PC-3 (cell line): ENCODE data around the gene CBX6. TPM values are rescaled to one million over a fixed set of nuclear protein-coding genes. Genes with fewer than 3 reads are reported as not detected.

Experiments
- ATAC-seq: fragments of 200-7000 bp; cut with Tn5 transposase; 2 replicates; pipeline ENCODE4 v1.9.1; 2020; ENCODE audit warnings: mild to moderate bottlenecking, moderate library complexity
- BruUV-seq: library from RNA; stranded (reverse); fragments of 400-500 nt; replicated peaks from 2 replicates; lab custom pipeline; 2021; lab: Mats Ljungman, UMichigan
- CTCF ChIA-PET: fragments of 300-600 bp; sonication (Branson Sonifier 250); formaldehyde crosslinking; loops from one replicate; lab custom pipeline; 2022; ENCODE audit warnings: antibody characterized with exemption; lab: Charles Lee
- POLR2A ChIA-PET: fragments of 300-600 bp; sonication (Branson Sonifier 250); formaldehyde crosslinking; loops from one replicate; lab custom pipeline; 2022; ENCODE audit warnings: antibody characterized with exemption; ENCODE audit not compliant: unreplicated experiment; lab: Charles Lee
- DNase-seq: peaks from one replicate; pipeline ENCODE4 v3.0.0-alpha.2; 2015
- H2AFZ ChIP-seq: fragments of 300-600 bp; sonication (generic); 2 replicates; pipeline ENCODE4 v1.6.0; 2016; ENCODE audit warnings: antibody characterized with exemption, low read length
- H3F3A ChIP-seq: fragments of 300-600 bp; sonication (generic); one replicate; pipeline ENCODE4 v1.6.0; 2017; ENCODE audit warnings: antibody characterized with exemption, low read length, control low read depth, mild to moderate bottlenecking; ENCODE audit not compliant: unreplicated experiment
- H3K27ac ChIP-seq: fragments of 300-600 bp; sonication (generic); 2 replicates; pipeline ENCODE4 v1.5.1; 2016; ENCODE audit warnings: mild to moderate bottlenecking, low read length
- H3K27me3 ChIP-seq: fragments of 300-600 bp; sonication (generic); 2 replicates; pipeline ENCODE4 v1.6.1; 2016; ENCODE audit warnings: low read length, mixed read lengths
- H3K36me3 ChIP-seq: fragments of 300-600 bp; sonication (generic); 2 replicates; pipeline ENCODE4 v1.6.1; 2016; ENCODE audit warnings: low read depth, mixed run types, low read length, mixed read lengths
- H3K4me1 ChIP-seq: fragments of 300-600 bp; sonication (generic); 2 replicates; pipeline ENCODE4 v1.5.1; 2016; ENCODE audit warnings: low read length; ENCODE audit not compliant: insufficient read depth
- H3K4me2 ChIP-seq: fragments of 300-600 bp; sonication (generic); 2 replicates; pipeline ENCODE4 v1.6.0; 2016; ENCODE audit warnings: low read length
- H3K4me3 ChIP-seq: fragments of 300-600 bp; sonication (generic); 2 replicates; pipeline ENCODE4 v1.5.1; 2016; ENCODE audit warnings: mild to moderate bottlenecking, low read length, mixed read lengths
- H3K79me2 ChIP-seq: fragments of 300-600 bp; sonication (generic); 2 replicates; pipeline ENCODE4 v1.6.1; 2017; ENCODE audit warnings: low read length, mixed read lengths
- H3K9ac ChIP-seq: fragments of 300-600 bp; sonication (generic); 2 replicates; pipeline ENCODE4 v1.6.0; 2016; ENCODE audit warnings: mild to moderate bottlenecking, low read length
- H3K9me2 ChIP-seq: fragments of 300-600 bp; sonication (generic); replicated peaks from 2 replicates; pipeline ENCODE4 v1.6.1; 2016; ENCODE audit warnings: mixed run types, low read length, mixed read lengths
- H3K9me3 ChIP-seq: fragments of 300-600 bp; sonication (generic); 2 replicates; pipeline ENCODE4 v1.6.1; 2016; ENCODE audit warnings: low read length, mixed read lengths
- H4K20me1 ChIP-seq: fragments of 300-600 bp; sonication (generic); 2 replicates; pipeline ENCODE4 v1.6.1; 2016; ENCODE audit warnings: low read length, mixed read lengths
- CTCF ChIP-seq: fragments of 300-600 bp; sonication (generic); conservative IDR thresholded peaks from 2 replicates; pipeline ENCODE4 v1.5.1; 2017; ENCODE audit warnings: antibody characterized with exemption, low read depth, mild to moderate bottlenecking, low read length
- EZH2 ChIP-seq: fragments of 300-600 bp; sonication (generic); IDR thresholded peaks from one replicate; pipeline ENCODE4 v1.6.1; 2017; ENCODE audit warnings: antibody characterized with exemption, mild to moderate bottlenecking, low read length; ENCODE audit not compliant: unreplicated experiment
- EZH2phosphoT487 ChIP-seq: fragments of 300-600 bp; sonication (generic); IDR thresholded peaks from 2 replicates; pipeline ENCODE4 v1.6.1; 2018; ENCODE audit warnings: mild to moderate bottlenecking, antibody characterized with exemption, low read length, borderline replicate concordance
- intact Hi-C: fragments of 100-400 bp; cut with micrococcal nuclease; formaldehyde crosslinking; loops from 2 replicates; pipeline ENCODE4 v1.9.0; 2023
- total RNA-seq: library from RNA; depleted of rRNA; stranded (reverse); fragments of >200 nt; gene quantifications from 2 replicates; pipeline ENCODE4 v1.2.3, GENCODE V29; 2014

Gene CBX6
- total RNA-seq, 1 experiment from 2014 or later: 37.5 TPM

- no TSS peak for BruUV-seq
- POLR2A ChIA-PET: no interaction called here
- TF ChIP-seq EZH2 (no peak), EZH2phosphoT487 (no peak), CTCF (no peak)
Observed at GRCh38 chr22:38830026-38830844, 41.8 kb downstream of the CBX6 start.

GRCh38 chr22:38829485-38829884, 42.5 kb downstream of the CBX6 start:
- CTCF ChIA-PET: no interaction called here
- H3K27ac ChIP-seq: no peak overlapping the region
- no peak overlapping the region for H2AFZ ChIP-seq
- POLR2A ChIA-PET: no interaction called here
- no peak for TF ChIP-seq EZH2
- H3K79me2 ChIP-seq: no peaks in the 10 kb centered on the region
- no peaks in the 10 kb centered on the region for H3K36me3 ChIP-seq
- ATAC-seq: no peak
- no peaks in the 10 kb centered on the region for H3K4me1 ChIP-seq
- no peak overlapping the region for H3K4me3 ChIP-seq
- intact Hi-C loops: no loop called here
- H3K9me3 ChIP-seq: no peaks in the 10 kb centered on the region
- no peaks in the 10 kb centered on the region for H3F3A ChIP-seq
- no peaks in the 10 kb centered on the region for H4K20me1 ChIP-seq
- no peak overlapping the region for H3K9ac ChIP-seq
- BruUV-seq: no TSS peak
- no peak for DNase-seq
- H3K4me2 ChIP-seq: no peak overlapping the region
- no peaks in the 10 kb centered on the region for H3K27me3 ChIP-seq
- no peaks in the 10 kb centered on the region for H3K9me2 ChIP-seq

More at GRCh38 chr22:38830026-38830844, 41.8 kb downstream of the CBX6 start:
- intact Hi-C loops: no loop called here
- ATAC-seq (no peak), DNase-seq (no peak)
- Histone ChIP-seq H3K36me3 (no peaks in the 10 kb centered on the region), H3K27ac (no peak overlapping the region), H2AFZ (no peak overlapping the region), H3K9me2 (no peaks in the 10 kb centered on the region), H3K27me3 (no peaks in the 10 kb centered on the region), H3K9me3 (no peaks in the 10 kb centered on the region), H4K20me1 (no peaks in the 10 kb centered on the region), H3F3A (no peaks in the 10 kb centered on the region), H3K79me2 (no peaks in the 10 kb centered on the region), H3K4me3 (no peak overlapping the region), H3K4me2 (no peak overlapping the region), H3K9ac (no peak overlapping the region), H3K4me1 (0 out of 2 replicates have a peak, but pooled peaks cover under 1% of the 10 kb centered on the region)
- CTCF ChIA-PET: no interaction called here

GRCh38 chr22:38828616-38829205, 43.3 kb downstream of the CBX6 start:
- TF ChIP-seq EZH2phosphoT487 (no peak), CTCF (no peak), EZH2 (no peak)
- no TSS peak for BruUV-seq
- no peaks in the 10 kb centered on the region for H3K9me2 ChIP-seq
- H3K9ac ChIP-seq: no peak overlapping the region
- no peaks in the 10 kb centered on the region for H3K36me3 ChIP-seq
- no peaks in the 10 kb centered on the region for H3F3A ChIP-seq
- H3K4me3 ChIP-seq: no peak overlapping the region
- no peaks in the 10 kb centered on the region for H3K4me1 ChIP-seq
- POLR2A ChIA-PET: no interaction called here
- no peak overlapping the region for H3K27ac ChIP-seq
- H2AFZ ChIP-seq: no peak overlapping the region
- H3K79me2 ChIP-seq: no peaks in the 10 kb centered on the region
- ATAC-seq: no peak
- DNase-seq: no peak
- H3K9me3 ChIP-seq: no peaks in the 10 kb centered on the region
- H4K20me1 ChIP-seq: no peaks in the 10 kb centered on the region
- intact Hi-C loops: no loop called here
- CTCF ChIA-PET: no interaction called here
- no peaks in the 10 kb centered on the region for H3K27me3 ChIP-seq
- H3K4me2 ChIP-seq: no peak overlapping the region
